GM12878 (cell line): Measurements from ENCODE around the gene LIPE. TPM values are rescaled to one million over a fixed set of nuclear protein-coding genes. Genes with fewer than 3 reads are reported as not detected.

Experiments
- ATAC-seq: fragments of 200-7000 bp; cut with Tn5 transposase; 3 replicates; pipeline ENCODE4 v1.9.1; 2020; ENCODE audit warnings: mild to moderate bottlenecking, moderate library complexity
- BruUV-seq: library from RNA; stranded (reverse); fragments of 400-500 nt; replicated peaks from 2 replicates; lab custom pipeline; 2021; lab: Mats Ljungman, UMichigan
- CTCF ChIA-PET: fragments of 300-600 bp; sonication (Branson Sonifier 250); formaldehyde crosslinking; extraction: SDS; loops from one replicate; lab custom pipeline; 2021; ENCODE audit warnings: inconsistent platforms; lab: Yijun Ruan, JAX
- POLR2A ChIA-PET: fragments of 350-600 bp; formaldehyde crosslinking; extraction: SDS; loops from one replicate; lab custom pipeline; 2021; ENCODE audit warnings: inconsistent platforms; lab: Charles Lee
- RAD21 ChIA-PET: fragments of 300-600 bp; sonication (Branson Sonifier 250); formaldehyde crosslinking; loops from one replicate; lab custom pipeline; 2023; ENCODE audit warnings: antibody characterized with exemption; ENCODE audit not compliant: unreplicated experiment; lab: Charles Lee
- SMC1A ChIA-PET: fragments of 300-600 bp; sonication (Branson Sonifier 250); formaldehyde crosslinking; loops from one replicate; lab custom pipeline; 2023; ENCODE audit not compliant: unreplicated experiment, uncharacterized antibody; lab: Charles Lee
- DNase-seq: peaks from one replicate; pipeline ENCODE4 v3.0.0-alpha.2; 2011; ENCODE audit warnings: low read depth, low spot score
- FAIRE-seq: peaks from 3 replicates; lab custom pipeline; 2011; peaks lifted over from hg19 to GRCh38; lab: Jason Lieb, UNC
- H2AFZ ChIP-seq: 2 replicates; pipeline ENCODE4 v1.6.0; 2011; ENCODE audit warnings: low read depth, low read length, control low read depth; ENCODE audit not compliant: control insufficient read depth
- H3K27ac ChIP-seq: 2 replicates; pipeline ENCODE4 v1.5.1; 2011; ENCODE audit warnings: control low read depth; ENCODE audit not compliant: control insufficient read depth, insufficient read depth
- H3K27me3 ChIP-seq, 2 experiments: replicated peaks in 1 of 2; 2 replicates each; pipeline versions ENCODE4 v1.6.0 to v1.6.1; 2011; ENCODE audit warnings: low read length in 1 of 2; ENCODE audit not compliant: control insufficient read depth in 2 of 2, insufficient read depth in 2 of 2
- H3K36me3 ChIP-seq, 2 experiments: 2 replicates each; pipeline ENCODE4 v1.5.1; 2011; ENCODE audit warnings: low read length in 1 of 2; ENCODE audit not compliant: control insufficient read depth in 2 of 2, insufficient read depth in 2 of 2
- H3K4me1 ChIP-seq: 2 replicates; pipeline ENCODE4 v1.6.1; 2011; ENCODE audit warnings: mild to moderate bottlenecking, low read length, moderate library complexity, mixed read lengths; ENCODE audit not compliant: control insufficient read depth, insufficient read depth
- H3K4me2 ChIP-seq: 2 replicates; pipeline ENCODE4 v1.6.0; 2011; ENCODE audit warnings: control low read depth; ENCODE audit not compliant: control insufficient read depth, insufficient read depth
- H3K4me3 ChIP-seq: fragments of 200-600 bp; sonication (generic); 2 replicates; pipeline ENCODE4 v1.5.1; 2016
- H3K79me2 ChIP-seq: 2 replicates; pipeline ENCODE4 v1.6.0; 2011; ENCODE audit warnings: low read length; ENCODE audit not compliant: control insufficient read depth, insufficient read depth
- H3K9ac ChIP-seq: 2 replicates; pipeline ENCODE4 v1.8.0; 2011; ENCODE audit warnings: low read length, control low read depth, mixed read lengths; ENCODE audit not compliant: control insufficient read depth, insufficient read depth
- H3K9me3 ChIP-seq: replicated peaks from 3 replicates; pipeline ENCODE4 v1.5.1; 2011; ENCODE audit warnings: mild to moderate bottlenecking, low read length; ENCODE audit not compliant: control insufficient read depth, insufficient read depth
- H4K20me1 ChIP-seq: 2 replicates; pipeline ENCODE4 v1.6.0; 2011; ENCODE audit not compliant: control insufficient read depth, insufficient read depth
- ATF7 ChIP-seq: fragments of 450-650 bp; IDR thresholded peaks from 2 replicates; pipeline ENCODE4 v1.6.1; 2016; ENCODE audit warnings: low read depth, mild to moderate bottlenecking
- BCL3 ChIP-seq: IDR thresholded peaks from 2 replicates; pipeline ENCODE4 v1.6.1; 2011; ENCODE audit warnings: borderline replicate concordance, low read depth, mild to moderate bottlenecking, moderate library complexity, low read length; ENCODE audit not compliant: insufficient read depth, poor library complexity, severe bottlenecking
- BRCA1 ChIP-seq: IDR thresholded peaks from 2 replicates; pipeline ENCODE4 v1.6.1; 2011; ENCODE audit warnings: low read depth, low read length, improper control_type of control experiment
- CEBPB ChIP-seq, 2 experiments: fragments of 150-350 bp in 1 of 2; IDR thresholded peaks; 2 replicates each; pipeline ENCODE4 v1.6.1; 2012 to 2014; ENCODE audit warnings: low read depth in 2 of 2, low read length in 2 of 2, borderline replicate concordance in 1 of 2, inconsistent platforms in 1 of 2
- CHD2 ChIP-seq: IDR thresholded peaks from 2 replicates; pipeline ENCODE4 v1.6.1; 2011; ENCODE audit warnings: low read depth, low read length, improper control_type of control experiment, borderline replicate concordance
- ESRRA ChIP-seq: IDR thresholded peaks from 2 replicates; pipeline ENCODE4 v1.6.1; 2012; ENCODE audit warnings: mild to moderate bottlenecking, low read length, improper control_type of control experiment
- GABPA ChIP-seq: IDR thresholded peaks from 2 replicates; pipeline ENCODE4 v1.6.1; 2014; ENCODE audit warnings: antibody characterized with exemption, low read depth, mild to moderate bottlenecking, inconsistent platforms
- IKZF2 ChIP-seq, 2 experiments: fragments of 450-650 bp; IDR thresholded peaks; 2 replicates each; pipeline ENCODE4 v1.6.1; 2017; ENCODE audit warnings: mild to moderate bottlenecking in 2 of 2, moderate library complexity in 2 of 2
- MEF2B ChIP-seq: fragments of 450-650 bp; IDR thresholded peaks from 2 replicates; pipeline ENCODE4 v1.6.1; 2018; ENCODE audit warnings: mild to moderate bottlenecking, moderate library complexity; ENCODE audit not compliant: partially characterized antibody, poor library complexity, severe bottlenecking
- NFYB ChIP-seq: IDR thresholded peaks from 2 replicates; pipeline ENCODE4 v1.6.1; 2011; ENCODE audit warnings: low read depth, mild to moderate bottlenecking, low read length, improper control_type of control experiment, moderate library complexity; ENCODE audit not compliant: insufficient read depth
- SMAD1 ChIP-seq: fragments of 450-650 bp; IDR thresholded peaks from 2 replicates; pipeline ENCODE4 v1.6.1; 2018; ENCODE audit warnings: mild to moderate bottlenecking, low read depth; ENCODE audit not compliant: partially characterized antibody
- SREBF1 ChIP-seq: IDR thresholded peaks from 2 replicates; pipeline ENCODE4 v1.6.1; 2012; ENCODE audit warnings: mild to moderate bottlenecking, low read length
- STAT3 ChIP-seq: IDR thresholded peaks from 2 replicates; pipeline ENCODE4 v1.6.1; 2011; ENCODE audit warnings: low read depth, low read length, improper control_type of control experiment
- whole genome bisulfite sequencing: methylation state at CpG from one replicate; pipeline ENCODE4 v1.1.6; 2016; ENCODE audit warnings: low lambda C conversion rate; ENCODE audit not compliant: insufficient replicate concordance, insufficient coverage; ENCODE audit errors: missing lambda C conversion rate; 5-methylcytosine and 5-hydroxymethylcytosine counted together
- in situ Hi-C: fragments of 300-500 bp; cut with MboI; formaldehyde crosslinking; loops from 9 replicates; pipeline ENCODE4 v1.14.3; 2018; ENCODE audit warnings: mixed read lengths
- intact Hi-C: fragments of 100-400 bp; cut with micrococcal nuclease; formaldehyde crosslinking; loops from one replicate; pipeline ENCODE4 v1.14.2; 2022; ENCODE audit not compliant: unreplicated experiment
- polyA plus RNA-seq, 11 experiments: library from polyadenylated mRNA; depleted of rRNA in 4 of 11; unstranded in 6 of 11; stranded (reverse) in 5 of 11; fragments of >200 nt; fragmentation: Nextera tagmentation in 4 of 11; fragmentation: Illumina TruSeq in 1 of 11; extraction: Ambion mirVana in 4 of 11; extraction: Trizol in 1 of 11; gene quantifications; 1 replicate in 1 of 11; 2 replicates in 10 of 11; pipeline versions ENCODE4 v1.2.1 to v1.2.3, GENCODE V29; 2011 to 2016; ENCODE audit warnings: inconsistent platforms in 2 of 11, missing spikeins in 2 of 11, low read depth in 1 of 11
- total RNA-seq, 4 experiments: library from RNA; depleted of rRNA in 3 of 4; stranded (reverse); fragments of >200 nt in 3 of 4; fragmentation: Illumina TruSeq in 1 of 4; extraction: Trizol in 1 of 4; gene quantifications; 2 replicates each; pipeline versions ENCODE4 v1.2.1 to v1.2.3, GENCODE V29; 2013 to 2021

Gene LIPE
- total and polyA plus RNA-seq, 10 of the 15 experiments (the other 5 are each of a cell fraction or from before 2014, with no cell fraction given) = 0.02 to 33.3 (median 9.5) TPM

DNA sequence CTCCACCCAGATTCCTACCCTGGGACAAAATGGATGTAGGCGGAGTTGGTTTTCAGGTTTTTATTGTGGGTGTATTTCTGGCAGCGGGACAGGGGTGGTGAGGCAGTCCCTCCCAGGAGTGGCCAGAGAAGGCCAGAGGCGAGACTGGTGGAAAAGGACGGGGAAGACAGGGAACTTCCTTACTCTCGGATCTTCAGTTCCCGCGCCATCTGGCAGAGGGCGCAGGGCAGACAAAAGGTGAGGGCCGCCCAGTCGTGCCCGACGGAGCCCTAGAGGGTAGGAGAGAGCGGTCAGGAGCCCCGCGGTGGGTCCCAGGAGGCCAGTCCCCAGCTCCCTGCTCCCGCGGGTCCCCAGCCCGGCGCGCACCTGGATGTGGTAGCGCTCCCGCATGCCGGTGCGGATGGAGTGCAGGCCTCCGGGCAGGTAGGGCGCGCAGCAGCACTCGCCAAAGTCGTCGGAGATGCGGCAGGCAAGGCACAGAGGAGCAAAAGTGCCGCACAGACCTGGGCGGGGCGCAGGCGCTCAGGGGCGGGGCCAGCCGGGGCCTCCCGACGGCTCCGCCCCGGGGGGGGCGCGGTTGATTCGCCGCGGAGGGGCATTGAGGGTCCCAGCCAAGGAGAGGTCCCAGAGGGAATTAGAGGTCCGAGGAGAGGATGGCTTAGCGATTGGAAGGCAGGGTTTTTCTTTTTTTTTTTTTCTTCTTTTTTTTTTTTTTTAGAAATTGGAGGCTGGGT is 40.0 kb downstream of the LIPE start (continued):
- TF ChIP-seq SREBF1 = no peak
- no peak for TF ChIP-seq GABPA
- TF ChIP-seq MEF2B = peak; percentile 28
- no peak for TF ChIP-seq BRCA1
- TF ChIP-seq ESRRA = no peak
- no peak for TF ChIP-seq SMAD1
- TF ChIP-seq NFYB = no peak
- no peak for TF ChIP-seq CHD2
- no peak for TF ChIP-seq STAT3
- TF ChIP-seq, all 136 proteins: peak for 9

DNA sequence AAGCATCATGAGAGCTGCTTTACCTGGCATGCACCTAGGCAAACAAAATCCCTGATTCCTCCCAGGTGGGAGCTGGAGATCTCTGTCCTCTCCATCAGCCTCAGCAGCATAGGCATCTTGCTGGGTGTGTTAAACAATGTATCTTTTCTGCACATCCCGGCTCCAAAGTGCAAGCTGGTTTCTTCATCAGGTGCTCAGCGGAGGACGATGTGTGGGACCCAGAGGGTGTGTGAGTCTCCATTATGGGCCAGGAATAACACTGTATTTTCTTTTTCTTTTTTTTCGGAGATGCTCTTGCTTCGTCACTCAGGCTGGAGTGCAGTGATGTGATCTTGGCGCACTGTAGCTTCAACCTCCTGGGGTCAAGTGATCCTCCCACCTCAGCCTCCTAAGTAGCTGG is 47.0 kb downstream of the LIPE start:
- no peaks in the 10 kb centered on the region for H3K9me3 ChIP-seq
- ChIA-PET POLR2A (interaction anchor here (0.6 to 2.1 kb wide), 4 partner anchors 16 to 187 kb away, joined by 3 to 6 read pairs (median 4); no protein-coding TSS in a partner anchor), RAD21 (interaction anchor here (1.2 kb wide), 1 partner anchor 138 kb away, joined by 3 read pairs; the partner anchor contains the start of gene GSK3A), SMC1A (no interaction called here), CTCF (interaction anchor here (4.6 kb wide), 1 partner anchor 60 kb away, joined by 12 read pairs; no protein-coding TSS in a partner anchor)
- no peak for TF ChIP-seq ATF7
- TF ChIP-seq IKZF2 (IDR thresholded peaks at IDR 0.05) = no peak
- TF ChIP-seq BCL3 = no peak
- no peak for TF ChIP-seq CEBPB (IDR thresholded peaks at IDR 0.05; ENCODE audit: borderline replicate concordance in 1 of 2, low read depth in 2 of 2, low read length in 2 of 2)
- no peak overlapping the region for H3K27ac ChIP-seq
- no peaks in the 10 kb centered on the region for H3K36me3 ChIP-seq
- no peaks in the 10 kb centered on the region for H3K79me2 ChIP-seq
- no TSS peak for BruUV-seq
- no peak overlapping the region for H3K4me2 ChIP-seq
- no peak overlapping the region for H2AFZ ChIP-seq
- 71% methylated on average over 6 of the region's 6 CpGs for WGBS
- in situ Hi-C loops = no loop called here
- FAIRE-seq = no peak
- H3K9ac ChIP-seq = no peak overlapping the region
- H3K4me1 ChIP-seq = 0 out of 2 replicates have a peak, but pooled peaks cover 3% of the 10 kb centered on the region
- H3K4me3 ChIP-seq = no peak overlapping the region
- no peaks in the 10 kb centered on the region for H4K20me1 ChIP-seq
- no peaks in the 10 kb centered on the region; a peak in 2 of 4 replicates for H3K27me3 ChIP-seq
- no peak for DNase-seq
- ATAC-seq = no peak
- intact Hi-C loops = no loop called here
